Fibroblast of lung (primary cell): Measurements from ENCODE around the gene CMTM5. TPM values are rescaled to one million over a fixed set of nuclear protein-coding genes. Genes with fewer than 3 reads are reported as not detected.

ENCODE experiments used
- DNase-seq, 2 donors: peaks; one replicate each; pipeline versions ENCODE4 v3.0.0 to v3.0.0-alpha.2; 2010; ENCODE audit warnings: low read depth in 2 of 2
- H2AFZ ChIP-seq: 2 replicates; pipeline ENCODE4 v1.5.1; 2012; ENCODE audit warnings: low read length, control low read depth, inconsistent platforms
- H3K27ac ChIP-seq: 2 replicates; pipeline ENCODE4 v1.5.1; 2011; ENCODE audit warnings: low read length, control low read depth; ENCODE audit not compliant: insufficient read depth
- H3K27me3 ChIP-seq: 2 replicates; pipeline ENCODE4 v1.5.1; 2011; ENCODE audit warnings: mild to moderate bottlenecking, low read length; ENCODE audit not compliant: control insufficient read depth, insufficient read depth
- H3K36me3 ChIP-seq: 2 replicates; pipeline ENCODE4 v1.5.1; 2011; ENCODE audit warnings: low read length; ENCODE audit not compliant: control insufficient read depth, insufficient read depth
- H3K4me1 ChIP-seq: 2 replicates; pipeline ENCODE4 v1.5.1; 2011; ENCODE audit warnings: low read length; ENCODE audit not compliant: control insufficient read depth, insufficient read depth; ENCODE audit errors: extremely low read depth
- H3K4me2 ChIP-seq: 2 replicates; pipeline ENCODE4 v1.5.1; 2011; ENCODE audit warnings: low read length, control low read depth; ENCODE audit not compliant: insufficient read depth; ENCODE audit errors: extremely low read depth
- H3K4me3 ChIP-seq, 4 experiments: fragments of 200-600 bp in 1 of 4; sonication (generic) in 1 of 4; replicated peaks in 1 of 4; 2 replicates each; pipeline ENCODE4 v1.5.1; 2011 to 2016; ENCODE audit warnings: low read length in 4 of 4, low read depth in 3 of 4, mild to moderate bottlenecking in 3 of 4, control low read depth in 2 of 4, inconsistent platforms in 1 of 4, mixed read lengths in 1 of 4; ENCODE audit not compliant: insufficient read depth in 1 of 4; ENCODE audit errors: control extremely low read depth in 1 of 4
- H3K79me2 ChIP-seq: 2 replicates; pipeline ENCODE4 v1.5.1; 2012; ENCODE audit warnings: mild to moderate bottlenecking, low read length, inconsistent platforms; ENCODE audit not compliant: control insufficient read depth, insufficient read depth
- H3K9ac ChIP-seq: 2 replicates; pipeline ENCODE4 v1.5.1; 2011; ENCODE audit warnings: mild to moderate bottlenecking, low read length, control low read depth; ENCODE audit not compliant: insufficient read depth
- H3K9me3 ChIP-seq: 2 replicates; pipeline ENCODE4 v1.5.1; 2012; ENCODE audit warnings: low read depth, low read length; ENCODE audit not compliant: control insufficient read depth, insufficient read depth
- H4K20me1 ChIP-seq: 2 replicates; pipeline ENCODE4 v1.5.1; 2011; ENCODE audit warnings: low read length; ENCODE audit not compliant: control insufficient read depth, insufficient read depth; ENCODE audit errors: extremely low read depth
- CTCF ChIP-seq, 2 donors: IDR thresholded peaks in 1 of 2; conservative IDR thresholded peaks in 1 of 2; 1 replicate in 1 of 2; 2 replicates in 1 of 2; pipeline ENCODE4 v1.5.1; 2011 to 2012; ENCODE audit warnings: low read length in 2 of 2, control low read depth in 1 of 2, inconsistent platforms in 1 of 2, low read depth in 1 of 2, mild to moderate bottlenecking in 1 of 2
- EZH2 ChIP-seq: IDR thresholded peaks from 2 replicates; pipeline ENCODE4 v1.5.1; 2012; ENCODE audit warnings: low read length, control low read depth, mild to moderate bottlenecking; ENCODE audit errors: missing control alignments
- polyA plus RNA-seq, 2 donors: library from polyadenylated mRNA; depleted of rRNA in 1 of 2; stranded (reverse) in 1 of 2; unstranded in 1 of 2; fragments of >200 nt; gene quantifications; 2 replicates each; pipeline ENCODE4 v1.2.1, GENCODE V29; 2011 to 2012; ENCODE audit warnings: missing spikeins in 1 of 2
- total RNA-seq: library from RNA; depleted of rRNA; stranded (reverse); fragments of >200 nt; gene quantifications from 2 replicates; pipeline ENCODE4 v1.2.1, GENCODE V29; 2014

The CMTM5 gene
- total and polyA plus RNA-seq, 2 donors (not counting 1 experiment from before 2014, with no cell fraction given), result 0.08 to 0.33 TPM

- Histone ChIP-seq H3K27ac (no peak overlapping the region), H3K9me3 (no peaks in the 10 kb centered on the region), H3K9ac (no peak overlapping the region), H3K4me2 (no peak overlapping the region), H2AFZ (no peak overlapping the region), H3K36me3 (no peaks in the 10 kb centered on the region), H3K27me3 (peaks cover 8% of the 10 kb centered on the region), H3K79me2 (no peaks in the 10 kb centered on the region), H3K4me1 (no peaks in the 10 kb centered on the region), H4K20me1 (no peaks in the 10 kb centered on the region), H3K4me3 (no peak overlapping the region)
- no peak for DNase-seq
- TF ChIP-seq EZH2, result no peak
- TF ChIP-seq CTCF (conservative IDR thresholded peaks at IDR 0.05 in 1 of 2, IDR thresholded peaks at IDR 0.05 in 1 of 2; ENCODE audit: low read depth in 1 of 2, low read length in 2 of 2), result no peak
These were observed 15.1 kb upstream of the CMTM5 start for GRCh38 chr14:23361763-23362162.

DNA sequence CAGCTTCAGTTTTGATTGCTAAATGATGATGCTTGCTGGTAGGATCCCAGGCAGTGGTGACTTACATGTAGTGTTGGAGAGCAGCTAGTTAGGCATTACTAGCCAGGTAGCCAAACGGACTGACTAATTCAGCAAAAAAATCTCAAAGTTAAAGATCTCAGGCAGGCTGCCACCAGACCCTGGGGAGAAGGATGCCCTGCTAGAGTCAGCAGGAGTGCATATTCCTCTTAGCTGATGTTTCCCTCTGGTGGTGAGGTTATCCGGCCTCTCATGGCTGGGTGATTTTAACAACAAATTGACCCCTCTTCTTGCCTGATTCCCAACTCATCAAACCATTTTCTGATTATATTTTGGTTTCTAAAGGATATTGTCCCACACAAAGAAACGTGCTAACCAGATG is 14.6 kb upstream of the CMTM5 start:
- DNase-seq, result peak; percentile 11 to 34
- no peak overlapping the region for H3K4me2 ChIP-seq
- TF ChIP-seq CTCF (conservative IDR thresholded peaks at IDR 0.05 in 1 of 2, IDR thresholded peaks at IDR 0.05 in 1 of 2; ENCODE audit: low read depth in 1 of 2, low read length in 2 of 2) (peak; percentile 8 to 32), EZH2 (no peak)
- no peaks in the 10 kb centered on the region for H3K9me3 ChIP-seq
- no peaks in the 10 kb centered on the region for H3K36me3 ChIP-seq
- H3K4me1 ChIP-seq, result no peaks in the 10 kb centered on the region
- H3K79me2 ChIP-seq, result no peaks in the 10 kb centered on the region
- no peak overlapping the region for H3K27ac ChIP-seq
- no peaks in the 10 kb centered on the region for H4K20me1 ChIP-seq
- no peak overlapping the region for H3K9ac ChIP-seq
- H3K27me3 ChIP-seq, result peaks cover 13% of the 10 kb centered on the region
- H3K4me3 ChIP-seq, result no peak overlapping the region
- no peak overlapping the region for H2AFZ ChIP-seq

DNA sequence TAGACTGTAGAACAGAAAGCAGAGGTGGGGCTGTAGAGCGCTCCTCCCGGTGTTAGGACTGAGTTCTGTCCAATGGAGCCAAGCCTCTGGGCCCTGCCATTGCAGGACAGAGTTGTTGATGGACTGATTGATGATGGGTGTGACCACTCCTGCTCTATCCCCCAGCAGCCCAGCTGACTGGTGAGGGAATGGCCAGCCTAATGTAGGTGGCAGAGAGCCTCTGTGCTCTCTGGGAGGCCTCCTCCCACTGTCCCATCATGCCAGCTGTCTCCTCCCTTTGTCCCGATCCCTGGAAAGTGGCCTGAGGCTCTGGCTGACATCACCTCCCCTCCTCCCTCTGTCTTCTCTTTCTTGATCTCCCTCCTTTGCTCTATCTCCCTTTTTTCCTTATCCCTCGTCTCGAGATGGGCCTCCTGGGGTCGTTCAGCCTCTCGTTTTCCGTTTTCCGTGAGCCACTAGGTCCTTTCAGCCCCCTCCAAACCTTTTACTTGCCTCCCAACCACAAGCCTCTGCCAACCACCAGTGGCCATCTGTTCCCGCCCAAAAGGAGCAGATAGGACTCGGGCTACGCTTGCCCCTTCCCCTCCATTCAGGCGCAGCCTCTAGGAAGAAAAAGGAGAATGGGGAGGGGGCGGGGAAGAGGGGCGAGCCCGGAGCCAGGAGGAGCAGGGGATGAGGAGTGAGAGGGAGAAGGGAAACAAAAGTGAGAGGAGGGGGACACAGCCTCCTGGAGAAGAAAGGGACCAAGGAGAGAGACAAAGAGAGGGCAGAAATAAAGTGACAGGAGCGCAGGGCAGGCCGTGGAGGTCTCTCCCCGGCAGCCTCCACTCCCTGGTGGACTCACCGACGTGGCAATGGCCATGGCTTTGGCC is 12.4 kb upstream of the CMTM5 start:
- TF ChIP-seq EZH2 (no peak), CTCF (conservative IDR thresholded peaks at IDR 0.05 in 1 of 2, IDR thresholded peaks at IDR 0.05 in 1 of 2; ENCODE audit: low read depth in 1 of 2, low read length in 2 of 2) (no peak)
- no peaks in the 10 kb centered on the region for H4K20me1 ChIP-seq
- H3K27ac ChIP-seq, result peak overlapping the region; percentile 62
- peaks cover 20% of the 10 kb centered on the region for H3K27me3 ChIP-seq
- H3K4me3 ChIP-seq, result peak overlapping the region; percentile 17 to 69 (median 46)
- H3K4me2 ChIP-seq, result peak overlapping the region; percentile 58
- DNase-seq, result peak; percentile 11 to 13
- no peaks in the 10 kb centered on the region for H3K79me2 ChIP-seq
- H2AFZ ChIP-seq, result peak overlapping the region; percentile 10
- no peaks in the 10 kb centered on the region for H3K9me3 ChIP-seq
- no peaks in the 10 kb centered on the region for H3K36me3 ChIP-seq
- H3K9ac ChIP-seq, result peak overlapping the region; percentile 48
- H3K4me1 ChIP-seq, result no peaks in the 10 kb centered on the region
